MCF 10A (cell line): ENCODE results near the gene ID3. TPM values are rescaled to one million over a fixed set of nuclear protein-coding genes. Genes with fewer than 3 reads are reported as not detected.
A peak's percentile ranks its signal among the peaks of the same experiment; 100 is the strongest.

ENCODE experiments used
- BruUV-seq: library from RNA; stranded (reverse); fragments of 400-500 nt; replicated peaks from 2 replicates; lab custom pipeline; 2021; lab: Mats Ljungman, UMichigan
- CTCF ChIA-PET: fragments of 300-600 bp; sonication (Branson Sonifier 250); formaldehyde crosslinking; extraction: SDS; loops from one replicate; lab custom pipeline; 2021; ENCODE audit warnings: antibody characterized with exemption, inconsistent platforms; lab: Yijun Ruan, JAX
- POLR2A ChIA-PET: fragments of 300-600, 350-650 bp; sonication (Branson Sonifier 250); formaldehyde crosslinking; extraction: SDS; loops from one replicate; lab custom pipeline; 2020; ENCODE audit warnings: antibody characterized with exemption, inconsistent platforms; lab: Yijun Ruan, JAX
- DNase-seq: peaks from one replicate; pipeline ENCODE4 v3.0.0-alpha.2; 2018; ENCODE audit not compliant: unreplicated experiment
- H3K27ac Mint-ChIP-seq: one replicate; pipeline ENCODE4 v1.8.0; 2022; ENCODE audit warnings: mild to moderate bottlenecking, low read depth, mixed read lengths; ENCODE audit not compliant: unreplicated experiment
- H3K27me3 Mint-ChIP-seq: one replicate; pipeline ENCODE4 v1.8.0; 2022; ENCODE audit warnings: mixed read lengths; ENCODE audit not compliant: insufficient read depth, unreplicated experiment
- H3K36me3 Mint-ChIP-seq: one replicate; pipeline ENCODE4 v1.8.0; 2022; ENCODE audit warnings: mild to moderate bottlenecking, moderate library complexity, mixed read lengths; ENCODE audit not compliant: insufficient read depth, unreplicated experiment
- H3K4me1 Mint-ChIP-seq: one replicate; pipeline ENCODE4 v1.8.0; 2022; ENCODE audit warnings: mixed read lengths; ENCODE audit not compliant: insufficient read depth, unreplicated experiment
- H3K4me3 Mint-ChIP-seq: one replicate; pipeline ENCODE4 v1.8.0; 2022; ENCODE audit warnings: mild to moderate bottlenecking, moderate library complexity, mixed read lengths; ENCODE audit not compliant: unreplicated experiment
- H3K9me3 Mint-ChIP-seq: one replicate; pipeline ENCODE4 v1.8.0; 2022; ENCODE audit warnings: mixed read lengths; ENCODE audit not compliant: unreplicated experiment
- intact Hi-C: fragments of 100-400 bp; cut with micrococcal nuclease; formaldehyde crosslinking; loops from 2 replicates; pipeline ENCODE4 v1.14.1; 2022
- total RNA-seq: library from RNA; stranded (reverse); gene quantifications from 2 replicates; pipeline ENCODE4 v1.2.3, GENCODE V29; 2022
- TF ChIP-seq, protein P1 (sequence below): fragments of 200-600 bp; IDR thresholded peaks from one replicate; pipeline ENCODE4 v1.8.0; 2022; ENCODE audit warnings: antibody characterized with exemption, mild to moderate bottlenecking; ENCODE audit not compliant: unreplicated experiment

The ID3 gene
- total RNA-seq, 1 experiment from 2014 or later, result 34.8 TPM

DNA sequence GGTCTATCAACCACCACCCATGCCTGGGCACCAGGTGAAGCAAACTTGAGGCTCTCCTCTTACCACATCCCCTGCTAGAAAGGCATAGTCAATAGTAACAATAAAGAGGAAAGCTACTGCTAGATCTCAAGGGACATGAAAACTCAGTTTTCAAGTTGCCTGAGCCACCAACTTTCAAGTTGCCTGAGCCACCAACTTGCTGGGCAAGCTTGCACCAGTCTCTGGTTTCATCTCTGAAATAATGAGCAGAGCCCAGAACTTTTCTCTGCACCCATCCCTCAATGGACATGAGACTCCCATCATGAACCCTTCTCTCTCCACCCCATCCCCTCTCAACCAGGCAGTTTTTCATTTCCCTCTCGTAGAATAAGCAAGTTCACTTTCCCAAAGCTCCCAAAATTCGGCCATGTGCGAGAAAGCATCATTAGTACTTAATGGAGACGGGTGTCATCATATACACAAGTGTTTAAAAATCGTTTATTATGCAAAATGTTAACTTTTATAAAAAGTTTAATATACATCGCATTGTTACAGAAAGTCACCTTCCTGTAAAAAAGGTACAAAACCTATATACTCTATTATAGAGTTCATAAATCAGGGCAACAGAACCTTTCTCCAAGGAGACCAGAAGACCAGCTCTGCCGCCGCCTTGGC, 1.7 kb downstream of the ID3 start:
- BruUV-seq, result no TSS peak
- DNase-seq, result no peak
- POLR2A ChIA-PET, result interaction anchor here (0.5 to 12.1 kb wide), 19 partner anchors 9 to 213 kb away, joined by 3 to 622 read pairs (median 8); partner anchors contain the start of genes ELOA, HNRNPR and RPL11
- TF ChIP-seq, protein P1, sequence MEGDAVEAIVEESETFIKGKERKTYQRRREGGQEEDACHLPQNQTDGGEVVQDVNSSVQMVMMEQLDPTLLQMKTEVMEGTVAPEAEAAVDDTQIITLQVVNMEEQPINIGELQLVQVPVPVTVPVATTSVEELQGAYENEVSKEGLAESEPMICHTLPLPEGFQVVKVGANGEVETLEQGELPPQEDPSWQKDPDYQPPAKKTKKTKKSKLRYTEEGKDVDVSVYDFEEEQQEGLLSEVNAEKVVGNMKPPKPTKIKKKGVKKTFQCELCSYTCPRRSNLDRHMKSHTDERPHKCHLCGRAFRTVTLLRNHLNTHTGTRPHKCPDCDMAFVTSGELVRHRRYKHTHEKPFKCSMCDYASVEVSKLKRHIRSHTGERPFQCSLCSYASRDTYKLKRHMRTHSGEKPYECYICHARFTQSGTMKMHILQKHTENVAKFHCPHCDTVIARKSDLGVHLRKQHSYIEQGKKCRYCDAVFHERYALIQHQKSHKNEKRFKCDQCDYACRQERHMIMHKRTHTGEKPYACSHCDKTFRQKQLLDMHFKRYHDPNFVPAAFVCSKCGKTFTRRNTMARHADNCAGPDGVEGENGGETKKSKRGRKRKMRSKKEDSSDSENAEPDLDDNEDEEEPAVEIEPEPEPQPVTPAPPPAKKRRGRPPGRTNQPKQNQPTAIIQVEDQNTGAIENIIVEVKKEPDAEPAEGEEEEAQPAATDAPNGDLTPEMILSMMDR, result no peak
- peaks cover 38% of the 10 kb centered on the region for H3K4me1 Mint-ChIP-seq
- CTCF ChIA-PET, result interaction anchor here (21.7 kb wide), 1 partner anchor 77 kb away, joined by 472 read pairs; no protein-coding TSS in a partner anchor
- peak overlapping the region; percentile 71 for H3K27ac Mint-ChIP-seq
- H3K4me3 Mint-ChIP-seq, result peak overlapping the region; percentile 94
- no peaks in the 10 kb centered on the region for H3K9me3 Mint-ChIP-seq
- H3K27me3 Mint-ChIP-seq, result no peaks in the 10 kb centered on the region
- intact Hi-C loops, result loop anchor here (1.0 kb wide), 1 partner anchor 36 kb away; no protein-coding TSS in a partner anchor
- peaks cover 13% of the 10 kb centered on the region for H3K36me3 Mint-ChIP-seq

DNA sequence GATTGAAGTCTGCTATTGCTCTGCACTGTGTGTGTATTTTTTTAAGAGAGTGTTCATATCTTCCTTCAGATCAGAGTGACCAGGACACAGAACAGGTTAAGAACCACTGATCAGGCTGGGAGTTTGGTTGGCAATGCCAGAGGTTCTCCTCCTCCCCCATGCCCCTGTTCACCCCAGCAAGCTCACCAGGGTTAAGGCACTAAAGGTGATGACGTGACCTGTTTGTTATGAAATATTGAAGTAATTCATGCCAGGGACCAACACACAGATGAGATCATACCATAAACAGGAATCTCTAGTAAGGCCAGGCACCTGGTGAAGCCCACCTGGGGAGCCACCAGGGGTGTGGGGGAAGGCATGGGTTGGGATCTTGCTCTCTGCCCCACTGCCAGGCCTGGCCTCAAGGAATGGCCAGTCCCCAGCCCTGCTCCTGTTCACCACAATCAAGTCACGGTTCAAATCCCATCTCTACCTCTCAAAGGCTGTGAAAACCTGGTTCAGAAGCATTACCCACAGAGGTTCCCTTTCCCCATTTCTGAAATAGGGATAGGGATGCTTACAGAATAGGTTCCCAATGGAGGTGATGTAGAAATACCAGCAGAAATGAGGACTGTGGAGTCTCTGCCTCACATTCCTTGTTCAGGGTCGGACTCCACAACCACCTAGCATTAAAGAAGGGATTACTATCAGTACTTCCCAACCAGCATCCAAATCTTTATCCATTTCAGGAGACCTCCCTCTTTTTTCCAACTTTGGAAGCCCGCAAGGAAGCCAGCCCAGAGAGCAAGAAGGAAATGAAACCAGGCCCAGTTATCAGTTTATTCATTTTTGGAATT, 2.4 kb downstream of the ID3 start:
- peak; percentile 75 for DNase-seq
- Mint-ChIP-seq H3K4me3 (peak overlapping the region; percentile 94), H3K9me3 (no peaks in the 10 kb centered on the region), H3K4me1 (peaks cover 32% of the 10 kb centered on the region), H3K27me3 (no peaks in the 10 kb centered on the region), H3K36me3 (peaks cover 13% of the 10 kb centered on the region), H3K27ac (peak overlapping the region; percentile 71)
- CTCF ChIA-PET, result interaction anchor here (1.3 to 21.7 kb wide), 3 partner anchors 12 to 78 kb away, joined by 3 to 472 read pairs (median 23); no protein-coding TSS in a partner anchor
- TF ChIP-seq, protein P1, result no peak
- POLR2A ChIA-PET, result interaction anchor here (0.7 to 12.1 kb wide), 22 partner anchors 8 to 1104 kb away, joined by 3 to 622 read pairs (median 7); partner anchors contain the start of genes ELOA, GALE, HNRNPR and RPL11
- BruUV-seq, result no TSS peak
- intact Hi-C loops, result no loop called here

DNA sequence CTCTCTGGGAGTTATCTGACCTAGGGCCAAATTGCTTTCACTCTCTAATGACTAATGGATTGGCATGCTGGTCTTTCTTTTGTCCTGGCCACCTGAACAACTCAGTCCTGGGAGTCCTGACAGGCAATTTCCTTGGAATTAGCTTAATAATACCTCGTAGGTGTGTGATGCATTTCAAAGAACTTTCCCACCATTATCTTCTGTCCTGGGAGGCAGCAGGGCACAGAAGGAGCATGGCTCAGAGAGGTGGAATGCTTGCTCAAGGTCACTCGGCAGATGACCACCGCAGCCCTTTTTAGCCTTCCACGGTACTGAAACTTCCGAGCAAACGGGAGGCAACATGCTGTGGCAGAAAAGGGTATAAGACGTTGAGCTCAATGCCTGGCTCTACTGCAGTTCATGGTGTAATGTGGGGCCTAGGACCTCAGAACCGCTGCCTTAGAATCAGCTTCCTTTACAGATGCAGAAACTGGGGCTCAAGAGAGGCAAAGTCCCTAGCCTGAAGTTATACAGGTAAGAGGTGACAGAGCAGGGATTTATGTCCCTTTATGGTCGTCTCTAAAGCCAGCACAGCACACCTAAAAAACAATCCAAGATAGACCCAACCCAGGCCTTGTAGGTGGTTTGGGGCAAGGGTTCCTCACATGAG, 3.2 kb downstream of the ID3 start:
- TF ChIP-seq, protein P1, result no peak
- Mint-ChIP-seq H3K4me3 (peak overlapping the region; percentile 94), H3K4me1 (peaks cover 32% of the 10 kb centered on the region), H3K36me3 (peaks cover 13% of the 10 kb centered on the region), H3K27me3 (no peaks in the 10 kb centered on the region), H3K9me3 (no peaks in the 10 kb centered on the region), H3K27ac (peak overlapping the region; percentile 71)
- ChIA-PET CTCF (interaction anchor here (0.5 to 21.7 kb wide), 10 partner anchors 9 to 1424 kb away, joined by 3 to 472 read pairs (median 4); no protein-coding TSS in a partner anchor), POLR2A (interaction anchor here (0.6 to 12.1 kb wide), 31 partner anchors 9 to 1502 kb away, joined by 3 to 622 read pairs (median 5); partner anchors contain the start of genes ASAP3, ELOA, GALE and HMGCL)
- intact Hi-C loops, result loop anchor here (1.0 kb wide), 1 partner anchor 79 kb away; no protein-coding TSS in a partner anchor
- no TSS peak for BruUV-seq
- peak; percentile 92 for DNase-seq
